ENCODE data around the gene WDR27.
"Not testable (repeated sequence)": the region's sequence is repeated elsewhere in the genome, so short reads cannot be mapped to it uniquely, and the experiment has no call there.

The WDR27 gene

DNA sequence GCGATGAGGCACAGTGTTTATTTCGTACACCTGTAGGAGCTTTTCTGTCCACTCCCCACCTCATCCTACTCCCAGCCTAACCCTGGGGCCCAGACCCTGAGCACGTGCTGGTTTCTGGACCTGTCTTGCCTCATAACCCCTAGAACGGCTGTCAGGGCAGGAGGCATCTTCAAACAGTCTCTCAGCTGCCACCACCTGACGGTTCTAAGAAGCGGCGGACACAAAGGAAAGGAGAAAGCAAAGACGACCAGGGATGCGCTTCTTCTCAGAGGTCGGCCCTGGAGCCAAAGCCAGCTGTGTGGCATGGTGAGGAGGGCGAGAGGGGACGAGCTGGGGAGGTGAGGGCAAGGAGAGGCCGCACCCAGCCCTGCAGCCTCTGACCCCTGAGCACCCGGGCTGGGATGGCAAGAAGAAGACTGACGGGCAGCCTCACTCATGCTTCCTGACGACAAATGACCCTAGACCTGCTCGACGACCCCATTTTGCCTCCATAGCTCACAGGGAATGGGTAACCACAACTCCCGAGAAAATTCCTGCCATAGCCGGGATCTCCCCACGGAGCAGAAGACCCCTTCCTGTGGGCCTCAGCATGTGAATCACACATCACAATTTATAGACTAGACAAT, 62.1 kb downstream of the WDR27 start:
- no peak for DNase-seq (ENCODE audit: low spot score)

DNA sequence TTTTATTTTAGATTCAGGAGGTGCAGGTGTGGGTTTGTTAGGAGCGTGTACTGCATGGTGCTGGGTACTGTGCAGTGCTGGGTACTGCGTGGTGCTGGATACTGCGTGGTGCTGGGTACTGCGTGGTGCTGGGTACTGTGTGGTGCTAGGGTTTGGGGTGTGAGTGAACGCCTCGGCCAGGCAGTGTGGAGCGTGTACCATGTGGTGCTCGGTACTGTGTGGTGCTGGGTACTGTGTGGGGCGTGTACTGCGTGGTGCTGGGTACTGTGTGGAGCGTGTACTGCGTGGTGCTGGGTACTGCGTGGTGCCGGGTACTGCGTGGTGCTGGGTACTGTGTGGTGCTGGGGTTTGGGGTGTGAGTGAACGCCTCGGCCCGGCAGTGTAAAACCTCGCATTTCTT, 62.9 kb downstream of the WDR27 start:
- no peak for DNase-seq (ENCODE audit: low spot score)

DNA sequence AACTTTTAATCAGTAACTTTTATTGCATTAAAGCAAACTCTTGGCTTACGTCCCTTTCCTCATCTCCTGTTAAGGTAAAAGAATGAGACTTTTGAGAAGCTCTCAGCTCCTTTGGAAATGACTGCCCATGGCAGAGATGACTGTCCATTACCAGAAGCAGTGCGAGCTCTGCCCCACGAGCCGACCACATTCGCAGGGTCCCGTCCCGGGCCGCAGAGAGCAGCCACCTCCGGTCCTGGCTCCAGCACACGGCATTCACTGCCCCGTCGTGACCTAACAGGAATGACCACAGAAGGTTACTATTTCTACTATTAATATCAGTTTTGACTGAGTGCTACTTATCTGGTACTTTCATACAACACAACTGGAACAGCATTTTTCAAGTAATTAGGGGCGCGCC, 63.4 kb downstream of the WDR27 start:
- DNase-seq (ENCODE audit: low spot score) = no peak

DNA sequence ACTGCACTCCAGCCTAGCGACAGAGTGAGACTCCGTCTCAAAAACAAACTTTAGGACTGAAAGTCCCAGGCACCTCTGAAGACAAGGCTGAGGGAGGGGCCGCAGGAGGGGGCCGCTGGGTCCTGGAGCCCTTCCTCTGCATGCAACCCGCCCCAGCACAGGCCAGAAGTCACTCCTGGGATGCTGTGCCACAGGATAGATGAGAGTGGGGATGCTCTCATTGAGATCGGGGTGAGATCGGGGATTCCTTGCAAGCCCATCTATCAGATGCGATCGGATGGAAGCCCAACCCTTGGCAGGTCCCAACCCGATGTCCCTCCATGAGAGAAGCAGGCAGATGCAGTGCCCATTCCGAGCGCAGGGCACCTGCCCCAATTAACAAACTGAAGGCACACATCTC, 66.5 kb downstream of the WDR27 start:
- no peak for DNase-seq (ENCODE audit: low spot score)

DNA sequence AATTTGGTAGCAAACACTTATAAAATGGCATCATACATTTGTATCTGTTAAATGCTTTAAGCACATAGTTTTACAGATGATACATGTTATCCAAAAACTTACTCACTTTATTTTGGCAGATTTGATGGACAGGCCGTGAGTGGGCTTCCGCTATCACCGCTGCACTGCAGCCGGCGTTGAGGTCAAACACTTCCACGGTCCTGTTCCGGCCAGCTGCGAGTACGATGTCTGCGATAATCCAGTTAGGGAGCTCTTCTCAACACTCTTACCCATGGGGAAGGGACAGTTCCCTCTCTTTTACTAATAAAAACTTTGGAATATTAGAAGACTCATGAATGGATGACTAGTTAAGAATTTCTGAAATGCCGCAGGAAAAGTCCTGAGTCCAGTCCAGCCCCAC, 69.0 kb downstream of the WDR27 start:
- no peak for DNase-seq (ENCODE audit: low spot score)

DNA sequence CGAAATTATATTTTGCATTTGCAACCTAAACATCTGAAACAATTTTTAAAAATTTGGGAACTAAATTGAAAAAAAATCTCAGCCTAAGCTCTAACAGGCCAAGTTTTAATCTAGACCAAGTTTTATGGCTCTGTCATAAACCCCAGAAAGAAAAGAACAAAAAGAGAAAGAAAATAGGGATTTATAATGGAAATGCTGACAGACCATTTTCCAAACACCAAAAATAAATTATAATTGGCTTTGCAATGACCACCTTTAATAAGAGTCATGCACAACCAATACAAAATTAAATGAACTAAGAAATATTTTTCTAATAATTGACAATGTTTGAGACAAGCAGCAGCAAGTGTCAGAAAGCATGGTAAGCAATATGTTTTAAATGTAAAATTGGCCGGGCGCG, 72.6 kb downstream of the WDR27 start:
- DNase-seq (ENCODE audit: low spot score) = no peak

DNA sequence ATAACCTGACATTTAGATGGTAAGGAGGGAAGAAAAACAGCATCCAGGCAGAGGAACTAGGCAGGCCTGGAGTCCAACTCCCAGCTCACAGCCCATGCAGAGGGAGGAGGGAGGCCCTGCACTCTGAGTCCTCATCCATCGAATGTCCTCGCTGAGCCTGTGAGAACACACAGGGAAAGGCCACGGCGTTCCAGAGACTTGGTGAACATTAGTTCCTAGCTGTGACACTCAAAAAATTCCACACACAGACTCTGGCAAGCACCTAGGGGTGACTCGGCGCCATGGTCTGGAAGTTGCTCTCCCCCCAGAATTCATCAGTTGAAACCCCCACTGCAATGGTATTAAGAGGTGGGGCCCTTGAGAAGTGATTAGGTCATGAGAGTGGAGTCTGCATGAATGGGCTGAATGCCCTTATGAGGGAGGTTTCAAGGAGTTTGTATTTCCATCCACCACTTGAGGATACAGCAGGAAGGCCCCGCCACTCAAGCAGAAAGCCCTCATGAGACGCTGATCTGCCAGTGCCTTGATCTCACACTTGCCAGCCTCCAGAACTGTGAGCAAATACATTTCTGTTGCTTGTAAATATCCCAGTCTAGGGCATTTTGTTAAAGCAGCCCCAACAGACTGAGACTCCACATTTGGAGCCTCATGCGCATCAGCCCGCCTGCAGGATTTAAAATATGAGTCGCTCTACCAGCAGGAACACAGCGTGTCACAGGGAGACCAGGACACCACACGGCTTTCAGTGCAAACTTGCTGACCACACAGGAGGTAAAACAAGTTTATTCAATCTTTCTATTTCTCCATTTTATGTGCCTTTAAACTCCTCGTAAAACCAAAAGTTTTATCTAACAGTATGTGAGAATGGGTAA, 73.9 kb downstream of the WDR27 start:
- no peak for DNase-seq (ENCODE audit: low spot score)

DNA sequence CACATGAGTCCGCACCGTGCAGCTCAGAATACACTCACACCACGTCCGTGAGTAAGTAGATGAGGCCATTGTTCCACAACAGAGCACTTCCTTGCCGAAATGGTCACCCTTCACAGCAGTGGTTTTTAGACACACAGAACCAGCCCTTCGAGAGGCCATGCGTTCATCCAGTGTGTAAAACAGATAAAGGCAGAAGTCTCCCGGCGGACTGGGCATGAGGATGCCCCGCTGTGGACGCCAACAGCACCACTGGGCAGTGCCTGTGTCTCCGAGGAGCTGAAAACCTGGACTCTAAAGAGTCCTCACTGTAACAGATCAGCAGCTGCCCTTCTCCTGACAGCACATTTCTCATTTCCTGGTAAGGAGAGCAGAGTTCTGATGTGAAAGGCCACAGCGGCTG, 75.2 kb downstream of the WDR27 start:
- no peak for DNase-seq (ENCODE audit: low spot score)

DNA sequence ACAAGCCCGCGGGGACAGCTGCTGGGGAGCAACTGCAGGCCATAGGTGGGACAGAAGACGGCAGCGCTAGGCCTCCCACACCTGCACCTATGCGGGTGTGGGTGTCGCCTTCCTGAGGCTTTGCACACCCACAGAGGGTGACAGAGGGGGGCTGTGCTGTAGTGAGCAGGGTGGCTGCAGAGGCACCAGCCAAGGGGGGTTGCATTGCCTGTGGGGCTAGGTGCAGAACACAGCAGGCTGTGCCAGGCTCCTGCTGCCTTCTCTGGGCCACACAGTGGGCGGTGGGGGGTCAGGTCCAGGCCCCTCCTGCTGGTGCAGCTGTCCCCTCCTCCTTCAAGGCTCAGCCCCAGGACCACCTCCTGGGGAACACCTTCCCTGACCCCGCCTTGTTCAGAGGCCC, 75.7 kb downstream of the WDR27 start:
- no peak for DNase-seq (ENCODE audit: low spot score)

DNA sequence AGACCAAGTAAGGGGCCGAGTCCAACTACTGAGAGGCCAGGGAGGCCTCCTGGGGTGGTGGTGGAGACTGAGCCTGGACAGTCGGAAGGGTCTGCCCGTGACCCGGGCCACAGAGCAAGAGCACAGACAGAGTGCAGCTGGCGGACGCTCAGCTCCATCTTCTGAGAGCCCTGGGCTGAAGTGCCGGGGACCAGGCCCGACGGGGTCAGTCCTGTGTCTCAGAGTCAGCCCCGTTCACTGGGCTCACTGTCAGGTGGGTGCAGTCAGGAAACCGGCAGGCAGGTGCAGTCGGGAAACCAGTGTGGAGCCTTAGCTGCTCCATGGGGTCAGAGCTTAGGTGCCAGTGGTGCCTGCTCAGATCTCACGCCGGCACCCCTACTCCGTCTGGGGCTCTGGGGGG, 76.5 kb downstream of the WDR27 start:
- DNase-seq (ENCODE audit: low spot score) = no peak

DNA sequence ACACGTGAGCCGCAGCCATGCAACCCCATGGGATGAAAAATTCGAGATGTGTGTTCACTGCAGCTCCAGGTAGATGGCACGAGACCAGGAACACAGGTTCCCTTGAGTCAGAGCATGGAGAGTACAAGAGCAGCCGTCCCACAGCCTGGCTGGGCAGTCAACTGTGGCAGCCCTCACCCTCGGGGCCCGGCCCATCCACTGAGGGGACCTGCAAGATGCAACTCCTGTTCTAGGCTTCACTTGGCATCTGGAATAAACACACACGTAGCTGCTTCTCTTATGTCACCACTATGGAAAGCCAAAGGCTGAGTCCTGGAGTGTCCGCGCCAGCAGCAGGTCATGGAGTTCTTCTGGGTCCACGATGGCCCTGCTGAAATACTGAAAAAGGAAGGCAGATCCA, 77.0 kb downstream of the WDR27 start:
- DNase-seq (ENCODE audit: low spot score) = no peak

DNA sequence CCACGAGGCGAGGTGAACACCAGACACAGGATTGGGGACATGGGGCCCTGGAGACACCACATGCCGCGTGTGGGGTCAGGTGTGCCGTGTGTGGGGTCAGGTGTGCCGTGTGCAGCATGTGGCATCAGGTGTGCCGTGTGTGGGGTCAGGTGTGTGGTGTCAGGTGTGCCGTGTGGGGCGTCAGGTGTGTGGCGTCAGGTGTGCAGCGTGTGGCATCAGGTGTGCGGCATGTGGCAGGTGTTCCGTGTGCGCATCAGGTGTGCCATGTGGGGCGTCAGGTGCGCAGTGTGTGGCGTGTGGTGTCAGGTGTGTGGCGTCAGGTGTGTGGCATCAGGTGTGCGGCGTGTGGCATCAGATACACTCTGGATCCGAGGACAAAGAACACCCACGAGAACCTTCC, 77.9 kb downstream of the WDR27 start:
- DNase-seq (ENCODE audit: low spot score) = no peak

DNA sequence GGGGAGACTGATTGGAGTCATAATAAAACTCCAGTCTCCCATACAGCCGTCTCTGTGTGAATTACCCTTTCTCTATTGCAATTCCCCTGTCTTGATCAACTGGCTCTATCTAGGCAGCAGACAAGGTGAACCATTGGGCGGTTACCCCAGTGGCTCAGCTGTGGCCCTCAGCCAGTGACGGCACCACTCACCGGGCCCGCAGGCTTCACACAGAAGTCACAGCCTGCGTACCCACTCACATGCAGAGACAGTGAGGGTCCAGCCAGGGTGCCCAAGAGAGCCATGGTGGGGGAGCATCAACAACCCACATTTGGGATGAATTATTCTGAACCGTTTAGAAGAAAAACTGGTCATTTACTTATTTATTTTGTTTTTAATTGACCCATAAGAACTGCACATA, 78.5 kb downstream of the WDR27 start:
- DNase-seq (ENCODE audit: low spot score) = no peak

DNA sequence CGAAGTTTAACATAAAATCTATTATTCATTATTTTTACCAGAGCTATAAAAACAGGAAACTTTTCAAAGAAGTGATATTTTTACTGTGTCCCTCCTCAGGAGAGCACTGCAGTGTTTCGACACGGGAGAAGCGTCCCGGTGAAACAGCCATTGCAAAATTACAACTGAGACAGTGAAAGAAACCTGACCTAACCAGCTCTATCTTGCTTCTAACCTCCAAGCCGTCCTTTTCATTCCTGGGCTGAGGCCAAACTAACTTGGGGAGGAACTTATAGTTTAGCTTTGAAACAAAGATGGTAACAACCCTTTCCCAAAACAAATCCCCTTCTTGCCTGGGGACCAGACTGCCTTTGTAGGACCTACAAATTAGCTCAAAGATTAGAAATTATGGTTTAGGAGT, 79.2 kb downstream of the WDR27 start:
- DNase-seq (ENCODE audit: low spot score) = no peak

DNA sequence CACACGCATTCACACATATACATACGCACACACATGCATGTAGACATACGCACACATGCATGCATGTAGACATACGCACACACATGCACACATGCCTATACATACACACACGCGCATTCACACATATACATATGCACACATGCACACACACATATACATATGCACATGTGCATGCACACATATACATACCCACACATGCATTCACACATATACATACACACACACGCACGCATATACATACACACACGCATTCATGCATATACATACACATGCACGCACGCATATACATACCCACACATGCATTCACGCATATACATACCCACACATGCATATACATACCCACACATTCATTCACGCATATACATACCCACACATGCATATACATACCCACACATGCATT, 80.5 kb downstream of the WDR27 start:
- DNase-seq (ENCODE audit: low spot score) = no peak

DNA sequence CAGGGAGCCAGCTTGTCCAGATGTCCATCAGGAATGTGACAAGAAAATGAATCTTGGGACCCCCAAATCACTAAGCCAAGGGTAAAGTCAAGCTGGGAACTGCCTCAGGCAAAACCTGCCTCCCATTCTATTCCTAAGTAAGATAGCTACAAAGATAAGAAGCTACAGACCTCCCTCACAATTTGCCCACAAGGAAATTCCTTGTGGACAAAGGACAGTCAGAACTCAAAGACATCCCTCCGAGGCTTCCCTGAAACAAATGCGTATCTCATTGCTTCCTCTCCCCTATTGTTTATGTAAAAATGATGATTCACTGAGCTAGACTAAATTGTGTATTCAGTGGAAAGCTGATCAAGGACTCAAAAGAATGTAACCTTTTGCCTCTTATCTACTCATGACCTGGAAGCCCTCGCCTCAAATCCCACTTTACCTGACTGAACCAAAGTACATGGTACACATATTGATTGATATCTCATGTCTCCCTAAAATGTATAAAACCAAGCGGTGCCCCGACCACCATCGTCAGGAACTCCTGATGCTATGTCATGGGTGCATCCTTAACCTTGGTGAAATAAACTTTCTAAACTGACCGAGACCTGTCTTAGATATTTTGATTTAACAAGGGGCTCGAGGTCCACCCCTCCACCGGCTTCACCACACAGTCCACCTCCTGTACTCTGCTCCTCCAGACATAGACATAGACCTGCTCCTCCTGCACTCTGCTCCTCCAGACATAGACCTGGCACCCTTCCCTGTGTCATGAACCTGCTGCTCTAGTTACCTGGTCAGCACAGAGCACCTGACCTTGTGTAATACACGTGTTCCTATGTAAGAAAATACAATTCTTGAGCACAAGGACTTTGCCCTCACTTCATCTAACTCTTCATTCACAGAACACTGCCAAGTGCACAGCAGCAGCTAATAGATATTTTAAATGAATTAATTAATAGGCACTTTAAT, 81.4 kb downstream of the WDR27 start:
- no peak for DNase-seq (ENCODE audit: low spot score)

DNA sequence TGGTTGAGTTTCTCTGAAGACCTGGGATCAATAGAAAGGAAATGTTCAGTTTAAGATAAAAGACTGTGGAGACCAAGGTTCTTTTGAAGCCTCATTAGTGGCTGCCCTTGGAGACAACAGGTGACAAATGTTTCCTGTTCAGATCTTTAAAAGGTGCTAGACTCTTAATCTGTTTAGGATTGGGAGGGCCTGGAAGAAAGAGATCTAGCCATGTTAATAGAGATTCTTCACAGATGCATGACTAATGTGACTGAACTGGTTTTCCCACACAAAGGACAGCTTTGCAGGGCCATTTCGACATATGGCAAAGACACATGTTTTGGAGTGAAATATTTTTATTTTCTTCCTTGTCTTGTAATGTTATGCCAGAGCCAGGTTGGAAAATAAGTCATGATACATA, 82.2 kb downstream of the WDR27 start:
- DNase-seq (ENCODE audit: low spot score) = no peak

DNA sequence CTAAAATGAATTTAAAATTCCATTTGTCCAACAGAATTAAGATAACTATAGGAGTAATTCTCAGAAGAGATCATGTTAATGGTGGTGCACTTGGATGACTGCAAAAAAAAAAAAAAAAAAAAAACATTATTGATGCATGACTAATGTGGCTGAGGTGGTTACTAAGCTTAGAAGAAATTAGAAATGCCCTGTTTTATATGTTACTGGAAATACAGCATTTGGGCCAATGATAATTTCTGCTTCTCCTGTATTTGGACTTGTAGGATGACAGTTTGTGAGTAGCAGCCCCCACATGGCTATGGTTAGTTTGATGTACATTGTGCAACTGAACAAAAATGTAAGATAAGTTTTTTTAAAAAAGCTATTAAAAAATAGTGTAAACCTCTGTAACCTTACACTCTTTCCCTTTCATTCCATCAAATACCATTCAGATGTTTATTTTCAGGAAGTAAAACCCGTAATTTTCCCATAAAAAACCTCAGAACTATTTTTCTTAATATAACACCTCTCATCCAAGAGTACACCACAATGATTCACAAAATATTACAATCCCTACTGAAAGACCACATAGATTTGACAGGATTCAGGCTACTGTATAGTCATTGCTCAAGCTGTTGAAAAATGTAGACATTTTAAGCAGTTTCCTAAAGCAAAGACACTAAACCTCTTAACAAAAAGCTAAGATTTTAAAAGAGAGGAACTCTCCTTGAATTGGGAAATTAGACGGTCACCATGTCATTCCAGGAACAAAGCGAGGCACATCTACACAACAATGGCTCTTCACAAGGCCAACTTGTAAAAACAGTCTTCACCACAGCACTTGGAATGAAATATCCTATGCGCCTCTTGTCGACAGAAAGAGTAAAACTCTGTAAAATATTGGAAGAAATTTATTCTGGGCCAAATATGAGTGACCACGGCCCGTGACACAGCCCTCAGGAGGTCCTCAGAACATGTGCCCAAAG, 83.0 kb downstream of the WDR27 start:
- no peak for DNase-seq (ENCODE audit: low spot score)

DNA sequence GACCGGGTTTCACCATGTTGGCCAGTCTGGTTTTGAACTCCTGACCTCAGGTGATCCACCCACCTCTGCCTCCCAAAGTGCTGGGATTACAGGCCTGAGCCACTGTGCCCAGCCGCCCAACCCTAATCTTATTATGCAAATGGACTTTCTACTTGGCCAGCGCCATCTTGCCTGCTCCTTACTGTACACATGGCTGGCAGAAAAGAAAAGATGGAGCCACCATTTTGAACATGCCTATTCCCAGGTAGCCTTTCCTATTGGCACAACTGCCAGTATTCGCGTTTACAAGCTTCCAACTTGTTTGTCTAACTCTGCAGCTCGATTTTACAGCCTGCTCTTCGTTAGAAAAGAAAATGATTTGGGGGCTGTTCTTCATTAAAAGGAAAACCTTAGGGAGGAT, 84.3 kb downstream of the WDR27 start:
- DNase-seq (ENCODE audit: low spot score) = no peak

DNA sequence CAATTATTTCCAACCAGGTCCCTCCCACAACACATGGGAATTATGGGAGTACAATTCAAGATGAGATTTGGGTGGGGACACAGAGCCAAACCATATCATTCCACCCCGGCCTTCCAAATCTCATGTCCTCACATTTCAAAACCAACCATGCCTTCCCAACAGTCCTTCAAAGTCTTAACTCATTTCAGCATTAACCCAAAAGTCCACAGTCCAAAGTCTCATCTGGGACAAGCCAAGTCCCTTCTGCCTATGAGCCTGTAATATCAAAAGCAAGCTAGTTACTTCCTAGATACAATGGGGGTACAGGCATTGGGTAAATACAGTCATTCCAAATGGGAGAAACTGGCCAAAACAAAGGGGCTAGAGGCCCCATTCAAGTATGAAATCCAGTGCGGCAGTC, 93.2 kb downstream of the WDR27 start:
- DNase-seq (ENCODE audit: low spot score) = not testable (repeated sequence)

DNA sequence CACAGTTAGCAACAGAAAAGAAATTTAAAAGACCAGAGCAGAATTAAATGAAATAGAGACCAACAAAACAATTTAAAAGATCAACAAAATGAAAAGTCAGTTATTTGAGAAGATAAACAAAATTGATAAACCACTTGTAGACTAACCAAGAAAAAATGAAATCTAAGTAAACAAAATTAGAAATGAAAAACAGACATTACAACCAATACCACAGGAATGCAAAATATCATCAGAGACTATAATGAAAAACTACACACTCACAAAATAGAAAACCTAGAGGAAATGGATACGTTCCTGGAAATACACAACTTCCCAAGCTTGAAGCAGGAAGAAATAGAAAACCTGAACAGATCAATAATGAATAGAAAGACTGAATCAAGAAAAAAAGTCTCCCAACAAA, 97.8 kb downstream of the WDR27 start:
- no peak for DNase-seq (ENCODE audit: low spot score)

DNA sequence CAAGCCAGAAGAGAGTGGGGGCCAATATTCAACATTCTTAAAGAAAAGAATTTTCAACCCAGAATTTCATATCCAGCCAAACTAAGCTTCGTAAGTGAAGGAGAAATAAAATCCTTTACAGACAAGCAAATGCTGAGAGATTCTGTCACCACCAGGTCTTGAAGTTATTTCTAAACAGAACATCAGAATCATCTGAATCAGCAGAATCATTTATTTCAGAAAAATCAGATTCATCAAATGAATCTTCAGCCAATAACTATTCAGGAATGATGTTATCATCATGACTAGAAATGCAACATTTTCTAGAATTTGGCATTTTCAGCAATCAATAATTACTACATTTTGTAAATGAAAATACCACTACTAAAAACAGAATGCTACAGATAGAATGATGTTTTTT, 100.7 kb downstream of the WDR27 start:
- DNase-seq (ENCODE audit: low spot score) = not testable (repeated sequence)

All from pons (tissue), 1 donor.